ENCODE measurements around the gene SLC5A11. TPM values are rescaled to one million over a fixed set of nuclear protein-coding genes. Genes with fewer than 3 reads are reported as not detected.

SLC5A11 gene
- total and polyA plus RNA-seq, 2 donors (not counting 1 experiment from before 2014, with no cell fraction given): 0.62 to 0.84 TPM

- no peaks in the 10 kb centered on the region for H3K4me1 Mint-ChIP-seq
- H3K27me3 Mint-ChIP-seq: peaks cover 13% of the 10 kb centered on the region
- Histone ChIP-seq H3K36me3 (replicated peaks in 1 of 2; ENCODE audit: control extremely low read depth in 1 of 2, control insufficient read depth in 1 of 2, extremely low read depth in 1 of 2, insufficient read depth in 2 of 2, low read length in 1 of 2) (no peaks in the 10 kb centered on the region), H3K4me1 (ENCODE audit: control insufficient read depth in 2 of 2, insufficient read depth in 2 of 2, low read length in 2 of 2) (no peaks in the 10 kb centered on the region), H3K4me3 (ENCODE audit: control extremely low read depth in 1 of 5, extremely low read depth in 1 of 5, insufficient read depth in 1 of 5, low read depth in 2 of 5, low read length in 4 of 5) (no peak overlapping the region), H3K9ac (ENCODE audit: low read length) (no peak overlapping the region), H2AFZ (ENCODE audit: insufficient read depth, low read depth, low read length, poor library complexity, severe bottlenecking) (no peak overlapping the region), H3K4me2 (replicated peaks; ENCODE audit: low read depth, low read length, poor library complexity, severe bottlenecking) (no peak overlapping the region), H4K20me1 (ENCODE audit: control insufficient read depth, insufficient read depth, low read length, poor library complexity, severe bottlenecking) (no peaks in the 10 kb centered on the region), H3K9me3 (ENCODE audit: control extremely low read depth in 1 of 3, control insufficient read depth in 2 of 3, insufficient read depth in 1 of 3, low read length in 2 of 3) (peaks cover 0 to 7% (median 0%) of the 10 kb centered on the region in 3 donors), H3K27ac (ENCODE audit: low read length in 2 of 2) (no peak overlapping the region), H3K79me2 (ENCODE audit: control insufficient read depth, insufficient read depth, low read length) (no peaks in the 10 kb centered on the region), H3K27me3 (replicated peaks in 1 of 4; ENCODE audit: control extremely low read depth in 1 of 4, control insufficient read depth in 3 of 4, insufficient read depth in 4 of 4, low read length in 3 of 4) (peaks cover 0 to 4% (median 0%) of the 10 kb centered on the region in 4 experiments)
- no peaks in the 10 kb centered on the region for H3K9me3 Mint-ChIP-seq (ENCODE audit: insufficient read depth)
- TF ChIP-seq CTCF (IDR thresholded peaks at IDR 0.05) (no peak), EZH2 (IDR thresholded peaks at IDR 0.05; ENCODE audit: borderline replicate concordance, insufficient read depth, low read depth, low read length, poor library complexity, severe bottlenecking) (no peak)
- no peak overlapping the region for H3K4me3 Mint-ChIP-seq
- CTCF ChIA-PET: no interaction called here
- ATAC-seq (ENCODE audit: low read depth): no peak
- intact Hi-C loops (cut with micrococcal nuclease): no loop called here
- no peak overlapping the region for H3K27ac Mint-ChIP-seq
- POLR2A ChIA-PET: no interaction called here
- 29% methylated on average over 18 of the region's 18 CpGs for WGBS (ENCODE audit: insufficient coverage)
- no peak for DNase-seq
Measured at GRCh38 chr16:24853830-24854229, 8.1 kb downstream of the SLC5A11 start.

- Histone ChIP-seq H3K4me2 (replicated peaks; ENCODE audit: low read depth, low read length, poor library complexity, severe bottlenecking) (no peak overlapping the region), H3K27ac (ENCODE audit: low read length in 2 of 2) (no peak overlapping the region), H3K4me1 (ENCODE audit: control insufficient read depth in 2 of 2, insufficient read depth in 2 of 2, low read length in 2 of 2) (no peaks in the 10 kb centered on the region), H3K27me3 (replicated peaks in 1 of 4; ENCODE audit: control extremely low read depth in 1 of 4, control insufficient read depth in 3 of 4, insufficient read depth in 4 of 4, low read length in 3 of 4) (peaks cover 0 to 4% (median 0%) of the 10 kb centered on the region in 4 experiments), H3K9me3 (ENCODE audit: control extremely low read depth in 1 of 3, control insufficient read depth in 2 of 3, insufficient read depth in 1 of 3, low read length in 2 of 3) (peaks cover 0 to 7% (median 0%) of the 10 kb centered on the region in 3 donors), H3K9ac (ENCODE audit: low read length) (no peak overlapping the region), H3K79me2 (ENCODE audit: control insufficient read depth, insufficient read depth, low read length) (no peaks in the 10 kb centered on the region), H4K20me1 (ENCODE audit: control insufficient read depth, insufficient read depth, low read length, poor library complexity, severe bottlenecking) (no peaks in the 10 kb centered on the region), H3K36me3 (replicated peaks in 1 of 2; ENCODE audit: control extremely low read depth in 1 of 2, control insufficient read depth in 1 of 2, extremely low read depth in 1 of 2, insufficient read depth in 2 of 2, low read length in 1 of 2) (no peaks in the 10 kb centered on the region), H3K4me3 (ENCODE audit: control extremely low read depth in 1 of 5, extremely low read depth in 1 of 5, insufficient read depth in 1 of 5, low read depth in 2 of 5, low read length in 4 of 5) (no peak overlapping the region), H2AFZ (ENCODE audit: insufficient read depth, low read depth, low read length, poor library complexity, severe bottlenecking) (no peak overlapping the region)
- DNase-seq (no peak), ATAC-seq (ENCODE audit: low read depth) (no peak)
- ChIA-PET POLR2A (no interaction called here), CTCF (no interaction called here)
- Mint-ChIP-seq H3K27ac (no peak overlapping the region), H3K27me3 (peaks cover 13% of the 10 kb centered on the region), H3K4me3 (no peak overlapping the region), H3K4me1 (no peaks in the 10 kb centered on the region), H3K9me3 (ENCODE audit: insufficient read depth) (no peaks in the 10 kb centered on the region)
- TF ChIP-seq CTCF (IDR thresholded peaks at IDR 0.05): no peak
- TF ChIP-seq EZH2 (IDR thresholded peaks at IDR 0.05; ENCODE audit: borderline replicate concordance, insufficient read depth, low read depth, low read length, poor library complexity, severe bottlenecking): no peak
- intact Hi-C loops (cut with micrococcal nuclease): no loop called here
Measured at GRCh38 chr16:24854607-24855171, 8.9 kb downstream of the SLC5A11 start.

Measured in B cell (primary cell).